Stimulated activated CD4-positive, alpha-beta T cell treated with anti-CD3 and anti-CD28 coated beads, TNF-alpha, amount 100 ng/mL, for 24 hours (primary cell): ENCODE measurements around the gene PMEPA1.

Source experiments
- DNase-seq, 3 experiments: peaks; one replicate each; pipeline ENCODE4 v3.0.0-alpha.2; 2020; ENCODE audit warnings: low read depth in 3 of 3

PMEPA1 gene

DNA sequence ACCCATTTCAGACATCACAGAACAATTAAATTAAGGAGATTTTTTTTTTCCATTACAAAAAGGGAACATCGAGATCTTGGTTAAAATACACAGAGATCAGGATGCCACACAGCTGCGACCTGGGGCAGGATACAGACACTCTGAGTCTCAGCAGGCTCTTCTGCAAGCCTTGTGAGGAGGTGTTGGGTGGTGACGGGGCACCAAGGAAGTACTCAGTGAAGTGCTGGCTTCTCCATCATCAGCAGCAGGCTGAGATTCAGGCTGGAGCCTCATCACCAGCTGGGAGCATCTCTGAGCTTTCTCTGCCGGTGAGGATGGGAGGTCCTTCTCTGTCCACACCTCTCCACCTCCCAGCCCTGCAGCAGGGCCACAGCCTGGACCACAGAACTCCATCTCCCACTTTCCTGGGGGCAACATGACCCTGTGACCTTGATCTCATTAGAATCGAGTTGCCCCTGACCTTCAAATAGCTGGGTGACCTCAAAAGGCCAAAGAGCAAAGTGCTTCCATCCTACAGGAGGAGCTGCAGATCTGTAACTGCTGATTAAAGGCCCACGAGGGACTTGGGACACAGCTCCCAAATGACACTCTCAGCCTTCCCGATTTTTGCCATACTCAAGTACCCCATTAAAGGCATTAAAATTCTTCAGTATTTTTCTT is 16.0 kb downstream of the PMEPA1 start:
- no peak for DNase-seq

DNA sequence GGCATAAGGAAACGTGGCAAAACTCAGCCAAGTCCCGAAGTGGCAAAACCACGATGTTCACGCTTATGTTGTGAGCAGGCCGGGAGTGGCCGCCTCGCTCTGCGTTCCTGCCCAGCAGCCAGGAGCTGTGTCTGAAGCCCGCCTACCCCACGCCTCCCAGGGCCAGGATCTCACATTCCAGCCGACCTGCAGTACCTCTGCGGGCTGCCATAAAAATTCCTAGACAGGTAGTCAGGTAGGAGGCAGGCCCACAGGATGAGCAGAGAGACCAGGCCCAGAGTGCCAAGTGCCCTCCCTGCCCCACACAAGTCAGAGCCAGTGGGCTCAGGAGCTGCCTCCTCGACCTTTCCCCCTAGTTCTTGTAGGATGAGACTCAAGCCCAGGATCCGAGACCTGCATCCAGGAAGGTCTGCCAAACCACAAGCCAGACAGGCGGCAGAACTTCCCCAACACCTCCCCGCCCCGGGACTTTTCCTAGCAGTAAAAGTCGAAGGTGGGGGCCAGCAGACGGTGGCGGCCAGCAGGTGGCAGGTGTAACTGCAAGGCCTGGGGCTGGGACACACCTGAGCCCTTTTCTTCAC is 16.7 kb downstream of the PMEPA1 start:
- no peak for DNase-seq

DNA sequence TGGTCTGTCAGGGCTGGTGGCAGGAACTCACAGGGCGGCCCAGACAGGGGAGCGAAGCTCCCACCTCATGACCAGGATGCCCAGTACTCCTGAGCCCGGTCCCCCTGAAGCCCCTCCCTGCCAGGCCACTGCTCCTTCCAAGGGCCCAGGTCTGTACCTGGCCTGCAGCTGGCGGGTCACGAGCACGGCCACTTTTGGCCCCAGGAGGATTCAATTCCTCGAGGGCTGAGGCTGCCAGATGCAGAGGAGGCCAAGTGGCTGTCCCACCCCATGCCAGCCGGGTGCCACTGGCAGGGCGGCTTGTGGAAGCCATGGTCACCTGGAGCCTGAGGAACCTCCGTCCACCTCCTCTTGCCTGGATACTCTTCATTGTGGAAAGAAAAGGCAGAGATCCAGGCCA is 17.4 kb downstream of the PMEPA1 start:
- DNase-seq = no peak

DNA sequence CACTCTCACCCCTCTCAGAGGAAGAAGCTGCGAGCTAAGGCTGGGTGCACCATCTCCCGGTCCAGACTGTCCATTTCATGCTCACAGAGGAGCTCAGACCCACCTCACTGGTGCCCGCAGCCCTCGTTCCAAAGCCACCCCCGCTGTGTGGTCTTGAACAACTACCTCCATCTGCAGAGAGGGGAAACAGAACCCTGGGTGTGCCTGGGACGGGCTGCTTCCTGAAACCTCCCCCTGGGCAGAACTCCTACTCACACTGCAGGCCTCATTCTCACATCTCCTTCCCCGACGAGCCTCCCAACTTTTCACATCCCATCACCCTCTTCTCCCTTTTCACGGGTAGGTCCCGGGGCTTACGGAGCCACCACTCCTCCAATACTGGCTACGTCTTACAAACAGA is 18.1 kb downstream of the PMEPA1 start:
- DNase-seq = no peak

DNA sequence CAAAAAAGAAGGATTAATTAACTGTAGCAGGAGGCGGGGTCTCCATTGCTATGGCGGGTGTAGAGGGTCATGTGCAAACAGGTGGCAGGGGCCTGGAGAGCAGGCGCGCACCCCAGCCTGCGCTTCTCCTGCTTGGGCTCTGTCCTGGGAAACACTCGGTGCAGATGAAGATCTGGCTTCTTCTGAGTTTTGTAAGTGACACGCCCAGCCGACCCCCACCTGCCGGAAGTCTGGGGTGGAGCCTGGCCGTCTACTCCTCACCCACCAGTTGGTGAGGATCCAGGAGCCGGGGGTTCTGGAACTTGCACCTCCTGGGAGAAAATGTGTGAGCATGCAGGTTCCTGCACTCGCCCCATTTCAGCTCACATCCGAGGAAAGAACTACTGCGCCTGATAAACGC is 19.3 kb downstream of the PMEPA1 start:
- DNase-seq = no peak

DNA sequence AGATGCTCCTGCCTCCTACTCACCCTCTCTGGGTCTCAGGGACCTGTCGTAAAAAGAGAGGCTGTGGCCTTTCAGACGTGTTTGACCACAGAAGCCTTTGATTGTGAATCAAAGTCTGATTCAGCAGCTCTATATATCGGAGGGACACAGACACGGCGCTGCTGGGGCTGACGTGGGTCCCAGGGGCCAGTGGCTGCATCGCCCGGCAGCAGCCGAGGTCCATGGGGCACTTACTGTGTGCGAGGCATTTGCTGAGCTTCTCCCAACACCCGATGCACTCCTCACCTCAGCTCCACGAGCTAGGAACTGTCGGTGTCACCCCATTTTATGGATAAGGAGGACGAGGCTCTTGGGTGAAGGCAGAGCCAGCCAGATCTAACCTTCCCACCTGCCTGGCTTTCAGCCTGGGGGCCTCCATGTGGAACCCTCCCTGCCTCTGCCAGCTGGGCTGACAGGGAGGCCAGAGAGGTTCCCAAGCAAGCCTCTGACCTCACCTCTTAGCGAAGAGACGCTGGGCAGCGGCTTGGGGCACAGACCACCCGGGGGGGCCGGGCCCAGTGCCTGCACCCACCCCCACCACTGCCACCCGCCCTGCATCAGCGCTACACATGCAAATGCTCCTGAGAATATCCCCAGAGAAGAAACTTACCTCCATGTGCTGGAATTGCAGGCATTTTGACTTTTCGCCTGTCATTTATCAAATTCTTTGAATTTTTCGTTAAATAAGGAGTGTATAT is 19.9 kb downstream of the PMEPA1 start:
- no peak for DNase-seq

DNA sequence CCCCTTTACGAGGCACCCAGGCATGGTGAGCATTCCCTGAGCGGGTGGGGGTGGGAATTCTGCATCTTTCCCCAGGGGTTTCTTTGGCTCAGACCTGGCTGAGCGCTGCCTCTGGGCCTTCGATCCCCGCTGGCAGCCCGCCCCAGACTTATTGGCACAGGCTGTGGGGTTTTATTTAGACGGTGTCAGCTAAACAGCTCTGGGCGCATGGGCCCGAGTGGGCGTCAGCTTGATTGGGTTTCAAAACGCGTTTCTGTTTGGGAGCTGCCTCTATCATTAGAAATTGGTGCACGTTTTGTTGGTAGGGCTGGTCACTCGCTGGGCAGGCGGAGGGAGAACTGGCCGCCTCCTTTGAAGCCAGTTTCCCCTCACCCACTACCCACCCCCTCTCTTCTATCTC is 21.0 kb downstream of the PMEPA1 start:
- DNase-seq = no peak

DNA sequence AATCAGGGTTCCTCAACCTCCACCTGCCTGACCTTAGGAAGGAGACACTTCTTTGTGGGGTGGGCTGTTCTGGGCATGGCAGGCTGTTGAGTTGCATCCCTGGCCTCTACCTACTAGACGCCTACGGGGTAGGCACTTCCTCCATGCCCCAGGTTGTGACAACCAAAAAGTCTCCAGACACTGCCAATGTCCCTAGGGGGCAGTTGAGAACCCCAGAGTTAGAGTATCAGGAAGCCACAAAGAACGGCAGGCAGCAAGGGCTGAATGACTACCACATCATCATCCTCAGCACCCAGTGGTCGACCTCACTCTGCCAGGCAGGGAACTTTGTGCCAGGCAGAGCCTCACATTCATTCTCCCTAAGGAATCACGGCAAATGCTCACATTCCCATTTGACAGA is 21.5 kb downstream of the PMEPA1 start:
- no peak for DNase-seq

DNA sequence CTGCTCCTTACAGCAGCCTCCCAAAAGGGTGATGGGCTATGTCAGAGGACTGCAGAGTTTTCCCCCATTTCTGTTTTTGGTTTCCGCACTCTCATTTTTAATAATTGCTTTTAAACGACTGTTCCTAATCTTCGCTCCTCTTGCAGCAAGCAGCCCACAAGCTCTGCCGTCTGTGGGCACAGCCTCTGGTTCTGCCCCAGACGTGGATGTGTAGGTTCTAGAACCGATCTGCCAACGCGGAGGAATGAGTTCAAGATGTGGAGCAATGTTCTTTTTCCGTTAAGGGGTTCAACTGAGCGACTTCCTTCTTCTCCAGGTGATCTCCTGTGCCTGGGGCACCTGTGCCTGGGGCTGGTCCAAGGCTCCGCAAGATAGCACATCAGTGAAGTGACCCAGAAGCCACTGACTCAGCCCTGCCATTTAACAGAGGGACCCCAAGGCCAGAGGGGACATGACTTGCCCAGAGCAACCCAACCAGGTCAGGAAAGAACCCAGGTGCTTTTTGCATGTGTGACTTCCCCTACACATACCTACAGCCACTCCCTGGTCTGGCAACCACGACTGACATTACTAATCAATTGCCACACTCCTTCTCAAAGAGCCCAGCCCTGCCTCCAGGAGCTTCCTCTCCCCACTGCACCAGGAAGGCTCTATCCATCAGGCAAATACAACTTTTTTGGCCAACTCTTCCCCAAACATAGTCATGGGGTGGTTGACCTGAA is 22.7 kb downstream of the PMEPA1 start:
- DNase-seq = no peak

DNA sequence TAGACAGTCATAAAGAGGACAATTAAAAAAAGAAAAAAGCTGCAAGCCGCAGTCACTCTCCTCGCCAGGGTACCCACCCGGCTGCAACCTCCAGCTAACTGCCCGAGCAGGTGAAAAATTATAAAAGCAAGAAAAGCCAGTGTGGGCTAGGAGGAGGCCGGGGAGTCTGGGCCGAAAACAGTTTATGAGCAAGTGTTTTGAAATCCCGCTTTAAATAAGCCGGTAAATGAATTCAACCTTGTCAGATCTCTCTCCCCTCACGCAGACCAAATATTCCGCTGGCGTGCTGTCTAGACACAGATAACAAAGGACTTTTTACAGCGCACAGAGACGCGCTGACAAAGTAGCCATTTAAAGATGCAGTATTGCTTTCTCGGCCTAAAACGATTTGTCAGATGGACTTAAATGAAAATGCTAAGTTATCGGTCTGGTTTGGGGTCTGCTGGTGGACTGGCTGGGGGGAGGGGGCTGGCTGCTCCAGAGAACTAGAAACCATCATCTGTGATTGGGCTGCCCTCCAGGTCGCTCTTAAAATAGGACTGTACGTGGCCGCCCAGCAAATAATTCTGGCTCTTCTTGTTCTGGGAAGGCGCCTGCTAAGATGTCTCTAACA is 24.6 kb downstream of the PMEPA1 start:
- DNase-seq = no peak

DNA sequence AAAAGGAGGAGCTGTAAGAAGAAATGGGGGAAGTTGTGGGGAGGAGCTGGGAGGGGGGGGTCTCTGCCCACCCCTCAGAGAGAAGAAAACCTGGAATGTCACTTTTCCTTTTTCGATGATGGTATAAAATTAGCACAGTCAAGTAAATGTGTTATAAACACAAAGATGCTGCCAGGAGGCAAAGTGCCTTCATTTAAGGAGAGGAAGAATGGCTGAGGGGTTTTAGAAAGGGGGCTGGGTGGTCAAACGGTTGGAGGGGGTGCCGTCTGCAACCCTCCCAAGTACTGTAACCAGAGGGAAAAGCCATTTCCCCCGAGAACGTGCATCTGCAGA is 25.0 kb downstream of the PMEPA1 start:
- no peak for DNase-seq

DNA sequence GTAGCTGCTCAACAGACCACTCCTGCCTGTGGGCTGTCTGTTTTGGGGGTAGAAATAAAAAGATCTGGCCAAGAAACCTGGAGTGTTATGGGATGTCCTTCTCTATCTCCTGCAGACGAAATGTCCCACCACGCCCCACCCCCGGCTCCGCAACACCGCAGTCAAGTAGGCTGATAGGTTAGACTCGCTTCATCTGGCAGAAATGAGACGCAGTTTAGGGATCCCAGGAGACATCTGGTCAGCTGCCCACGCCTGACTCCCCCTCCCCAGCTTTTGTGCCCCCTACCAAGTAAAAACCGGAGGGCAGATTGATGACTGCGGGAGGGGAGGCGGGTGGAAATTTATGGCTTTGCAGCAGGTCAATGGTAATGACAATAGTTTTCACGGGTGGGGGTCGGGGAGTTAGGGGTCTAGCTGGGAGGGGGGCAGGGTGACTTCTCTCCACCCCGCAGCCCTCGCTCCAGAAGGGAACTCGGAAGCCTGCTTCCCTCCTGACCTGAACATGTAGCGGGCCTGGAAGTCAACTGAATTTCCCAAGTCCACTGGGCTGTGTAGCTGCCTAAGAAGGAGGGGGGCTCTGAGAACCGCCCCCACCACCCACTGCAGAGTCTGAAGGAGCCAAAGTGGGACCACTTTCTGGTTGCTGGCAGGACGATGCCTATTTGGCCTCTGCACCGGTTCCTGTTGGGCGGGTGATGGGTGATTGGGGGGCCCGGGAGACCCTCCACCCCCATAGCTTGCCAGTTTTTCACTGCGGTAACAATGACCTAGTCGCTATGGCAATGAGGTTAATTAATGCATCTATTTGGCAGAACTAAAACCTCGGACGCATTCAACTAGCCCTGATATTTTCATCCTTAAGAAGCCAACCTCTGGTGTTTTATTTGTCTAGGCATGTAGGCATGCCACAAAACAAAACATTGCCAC is 25.7 kb downstream of the PMEPA1 start:
- no peak for DNase-seq

DNA sequence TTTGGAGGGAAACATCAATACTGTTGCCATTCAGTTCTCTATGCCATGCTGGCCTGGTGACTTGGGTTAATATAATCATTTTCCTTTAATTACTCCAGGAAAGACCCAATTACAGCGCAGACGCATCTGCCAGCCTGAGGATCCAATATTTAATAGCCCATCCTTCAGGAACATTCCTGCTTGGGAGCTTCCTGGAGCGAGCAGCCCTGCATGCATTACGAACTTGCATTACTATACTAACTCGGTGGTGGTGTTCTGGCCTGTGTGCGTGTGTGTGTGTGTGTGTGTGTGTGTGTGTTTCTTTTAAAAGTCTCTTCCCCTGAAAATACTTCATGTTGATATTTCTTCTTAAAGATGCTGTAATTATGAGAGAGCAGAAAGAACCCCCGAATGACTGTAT is 26.5 kb downstream of the PMEPA1 start:
- DNase-seq = no peak

DNA sequence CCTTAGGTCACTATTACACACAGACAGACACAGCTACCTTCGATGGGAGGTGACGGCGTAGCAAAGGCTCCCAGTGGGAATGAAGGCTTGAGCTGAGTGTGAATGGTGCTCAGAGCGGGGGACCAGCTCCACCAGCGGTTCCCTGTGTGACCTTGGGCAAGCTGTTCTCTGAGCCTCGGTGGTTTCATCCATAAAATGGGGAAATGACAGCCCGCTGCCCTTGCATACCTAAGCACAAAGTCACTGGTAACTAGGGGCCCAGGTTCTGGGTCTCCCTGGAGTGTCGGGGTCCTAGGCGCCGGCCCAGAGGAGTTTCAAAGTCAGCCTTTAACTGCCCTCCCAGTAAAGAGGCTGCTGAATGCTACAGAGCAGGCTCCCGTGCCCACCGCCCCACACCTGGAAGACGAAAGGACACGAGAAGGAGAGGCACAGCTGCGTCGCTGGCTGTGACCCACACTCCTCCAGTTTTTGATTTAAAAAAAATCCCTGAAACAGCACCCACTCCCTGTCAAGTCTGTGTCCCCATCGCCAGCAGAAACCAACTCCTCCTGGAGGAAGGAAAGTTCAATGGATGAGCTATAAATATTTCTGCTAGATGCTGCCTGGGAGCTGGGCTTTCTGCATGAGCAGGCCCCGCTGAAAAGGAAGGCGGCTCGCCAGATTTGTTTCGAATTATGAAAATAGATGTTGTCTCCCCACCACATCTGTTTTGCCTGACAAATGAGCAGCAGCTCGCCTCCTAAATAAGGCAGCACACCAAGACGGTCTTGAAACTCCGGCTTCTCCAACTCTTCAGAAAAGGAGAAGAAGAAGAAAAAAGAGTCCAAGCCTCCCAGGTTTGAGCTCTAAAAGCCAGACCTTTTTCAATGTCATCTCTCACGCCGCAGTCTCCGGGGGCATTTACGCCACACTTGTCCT is 27.4 kb downstream of the PMEPA1 start:
- DNase-seq = no peak

DNA sequence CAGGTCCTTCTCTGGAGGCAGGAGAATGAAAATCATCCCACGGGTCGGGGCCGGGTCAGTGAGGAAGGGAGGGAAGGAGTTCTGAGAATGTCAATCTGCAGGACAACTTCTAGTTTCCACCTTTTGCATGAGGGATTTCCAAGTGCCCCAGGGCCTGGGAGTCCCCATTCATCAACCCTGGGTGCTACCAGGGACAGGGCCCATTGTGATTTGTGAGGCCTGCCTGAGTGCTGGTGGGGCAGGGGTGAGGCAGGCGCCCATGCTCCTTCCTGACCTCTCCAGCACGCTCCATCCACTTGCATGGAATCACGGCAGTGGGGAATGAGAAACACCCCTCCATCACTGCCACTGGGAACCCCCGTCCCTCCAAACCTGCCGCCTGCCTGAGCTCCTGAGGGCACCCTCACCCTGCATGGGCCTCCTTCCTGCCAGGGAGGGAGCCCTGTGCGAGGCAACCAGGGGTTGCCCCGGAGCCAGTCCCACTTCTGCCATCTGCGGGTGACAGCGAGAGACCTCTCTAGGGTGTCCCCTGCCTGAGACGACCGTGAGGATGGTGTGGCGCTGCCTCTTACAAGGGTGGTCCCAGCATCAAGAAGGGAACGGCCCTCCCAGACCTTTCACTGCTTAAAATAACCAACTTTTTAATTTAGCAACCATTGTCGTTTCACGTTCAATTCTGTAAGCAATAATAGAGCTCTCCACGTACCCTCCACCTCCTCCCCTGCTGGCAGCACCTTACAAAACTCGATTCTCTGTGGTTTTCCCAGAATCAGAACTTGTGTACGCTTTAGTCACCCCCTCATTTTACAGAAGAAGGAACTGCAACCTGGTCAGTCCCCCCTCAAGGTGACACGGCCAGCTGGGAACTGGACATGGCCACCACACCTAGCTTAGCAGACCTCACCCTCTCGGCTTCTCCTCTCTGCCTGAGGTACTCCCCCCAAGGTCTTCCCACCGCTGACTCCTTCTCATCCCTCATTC is 28.6 kb downstream of the PMEPA1 start:
- no peak for DNase-seq

DNA sequence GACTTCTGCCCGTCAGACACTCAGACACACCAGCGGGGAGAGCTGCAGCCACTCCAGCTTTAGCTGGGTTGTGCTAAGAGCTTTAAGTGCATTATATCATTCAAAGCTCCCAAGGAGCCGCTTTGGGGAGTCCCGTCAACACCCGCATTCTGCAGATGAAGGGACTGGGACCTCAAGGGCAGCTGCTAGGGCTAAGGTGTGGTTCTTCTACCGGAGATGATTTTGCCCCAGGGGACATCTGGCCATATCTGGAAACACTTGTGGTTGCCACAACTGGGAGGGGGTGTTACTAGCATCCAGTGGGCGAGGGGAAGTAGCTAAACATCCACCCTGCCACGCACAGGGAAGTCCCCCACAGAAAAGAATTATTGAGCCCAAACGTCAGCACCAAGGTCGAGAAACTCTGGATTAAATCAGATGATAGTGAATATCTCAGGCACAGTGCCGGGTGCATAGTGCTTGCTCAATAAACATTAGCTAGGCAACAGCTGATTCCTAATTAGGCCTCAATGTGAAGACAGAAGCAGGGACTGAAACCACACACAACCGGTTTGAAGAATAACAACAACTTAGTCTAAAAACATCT is 29.6 kb downstream of the PMEPA1 start:
- no peak for DNase-seq

DNA sequence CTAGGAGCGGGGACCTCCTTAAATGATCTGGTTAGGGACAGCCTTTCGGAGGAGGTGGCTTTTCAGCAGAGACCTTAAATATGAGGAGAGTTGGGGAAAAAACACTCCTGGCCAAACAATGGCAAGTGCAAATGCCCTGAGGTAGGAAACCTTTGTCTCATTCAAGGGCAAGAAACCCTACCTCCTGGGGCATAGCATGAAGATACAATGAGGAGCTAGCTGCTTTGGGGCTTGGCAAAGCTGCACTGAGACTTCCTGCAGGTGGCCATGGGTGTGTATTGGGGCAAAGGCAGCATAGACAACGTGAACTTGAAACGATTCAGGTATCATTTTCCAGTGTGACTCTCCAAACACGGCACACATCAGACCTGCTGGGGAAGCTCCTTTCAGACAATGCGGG is 30.7 kb downstream of the PMEPA1 start:
- no peak for DNase-seq

DNA sequence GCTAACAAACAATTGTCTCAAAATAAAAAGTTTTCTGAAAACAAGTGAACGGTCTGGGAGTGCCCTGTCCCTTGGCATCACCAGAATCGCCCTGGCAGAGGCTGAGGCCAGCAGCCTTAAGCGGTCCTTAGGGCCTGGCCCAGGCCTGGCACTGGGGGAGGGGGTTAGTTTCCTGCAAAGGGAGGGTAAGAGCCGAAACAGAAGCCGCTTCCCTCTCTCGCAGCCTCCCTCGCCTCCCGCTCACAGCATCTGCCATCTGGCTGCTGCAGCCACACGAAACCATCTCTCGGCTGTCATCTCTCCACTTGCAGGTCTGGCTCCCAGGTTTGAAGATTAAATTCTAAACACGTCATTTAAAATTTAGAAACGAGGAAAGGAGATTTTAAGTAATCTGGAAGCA is 31.5 kb downstream of the PMEPA1 start:
- no peak for DNase-seq

DNA sequence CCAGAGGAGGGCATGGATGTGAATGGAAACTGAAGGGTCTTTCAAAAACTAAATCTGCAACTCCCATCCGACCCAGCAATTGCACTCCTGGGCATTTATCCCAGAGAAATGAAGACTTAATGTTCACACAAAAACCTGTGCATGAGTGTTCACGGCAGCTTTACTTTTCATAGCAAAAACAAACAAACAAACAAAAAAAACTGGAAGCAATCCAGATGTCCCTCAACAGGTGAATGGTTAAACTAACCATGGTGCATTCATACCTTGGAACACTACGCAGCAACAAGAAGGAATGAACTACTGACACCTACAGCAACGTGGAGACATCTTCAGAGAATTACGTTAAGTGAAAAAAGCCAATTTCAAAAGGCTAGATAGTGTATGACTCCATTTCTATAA is 32.2 kb downstream of the PMEPA1 start:
- DNase-seq = no peak
